HEK293 (cell line): ENCODE data around the gene PGM2.

Source experiments
- CTCF ChIA-PET: fragments of 350-600 bp; formaldehyde crosslinking; extraction: SDS; loops from one replicate; lab custom pipeline; 2021; ENCODE audit warnings: antibody characterized with exemption; lab: Yijun Ruan, JAX
- POLR2A ChIA-PET: fragments of 300-600 bp; formaldehyde crosslinking; extraction: SDS; loops from one replicate; lab custom pipeline; 2020; ENCODE audit warnings: antibody characterized with exemption, inconsistent platforms; lab: Yijun Ruan, JAX
- H3K27ac ChIP-seq: fragments of 200-500 bp; sonication (Bioruptor generic); 2 replicates; pipeline ENCODE4 v1.5.1; 2014; ENCODE audit warnings: low read depth, low read length, control low read depth, inconsistent platforms; ENCODE audit errors: extremely low read depth
- H3K36me3 ChIP-seq, 2 experiments: fragments of 200-500 bp in 1 of 2; sonication (Bioruptor generic) in 1 of 2; 1 replicate in 1 of 2; 2 replicates in 1 of 2; pipeline ENCODE4 v1.5.1; 2014 to 2017; ENCODE audit warnings: inconsistent platforms in 2 of 2, low read length in 2 of 2; ENCODE audit not compliant: control insufficient read depth in 2 of 2, insufficient read depth in 1 of 2
- H3K4me1 ChIP-seq: fragments of 200-500 bp; sonication (Bioruptor generic); 2 replicates; pipeline ENCODE4 v1.5.1; 2014; ENCODE audit warnings: mild to moderate bottlenecking, low read length, inconsistent platforms; ENCODE audit not compliant: control insufficient read depth, insufficient read depth
- H3K4me3 ChIP-seq: 2 replicates; pipeline ENCODE4 v1.5.1; 2011; ENCODE audit warnings: low read depth, mild to moderate bottlenecking, control low read depth, low read length, moderate library complexity
- H3K9me3 ChIP-seq: fragments of 200-500 bp; sonication (Bioruptor generic); 2 replicates; pipeline ENCODE4 v1.5.1; 2014; ENCODE audit warnings: low read depth, low read length, inconsistent platforms; ENCODE audit not compliant: control insufficient read depth, insufficient read depth
- EGR2 ChIP-seq: fragments of 450-650 bp; formaldehyde crosslinking; IDR thresholded peaks from 2 replicates; pipeline ENCODE4 v1.5.1; 2016; ENCODE audit warnings: low read depth, missing biosample characterization, missing genetic modification characterization
- OSR2 ChIP-seq: fragments of 450-650 bp; formaldehyde crosslinking; IDR thresholded peaks from 2 replicates; pipeline ENCODE4 v1.5.1; 2016; ENCODE audit warnings: missing biosample characterization, missing genetic modification characterization
- SP7 ChIP-seq: fragments of 450-650 bp; formaldehyde crosslinking; IDR thresholded peaks from 2 replicates; pipeline ENCODE4 v1.5.1; 2016; ENCODE audit warnings: missing biosample characterization, missing genetic modification characterization
- YY2 ChIP-seq: fragments of 450-650 bp; formaldehyde crosslinking; IDR thresholded peaks from 2 replicates; pipeline ENCODE4 v1.5.1; 2016; ENCODE audit warnings: missing biosample characterization, missing genetic modification characterization
- ZFHX2 ChIP-seq: fragments of 450-650 bp; formaldehyde crosslinking; conservative IDR thresholded peaks from 2 replicates; pipeline ENCODE4 v1.5.1; 2016; ENCODE audit warnings: missing biosample characterization, missing genetic modification characterization
- ZNF18 ChIP-seq: fragments of 450-650 bp; formaldehyde crosslinking; IDR thresholded peaks from 2 replicates; pipeline ENCODE4 v1.5.1; 2016; ENCODE audit warnings: missing biosample characterization, missing genetic modification characterization
- ZNF324 ChIP-seq: fragments of 450-650 bp; formaldehyde crosslinking; IDR thresholded peaks from 2 replicates; pipeline ENCODE4 v1.5.1; 2016; ENCODE audit warnings: missing biosample characterization, missing genetic modification characterization
- ZNF513 ChIP-seq: fragments of 450-650 bp; IDR thresholded peaks from 2 replicates; pipeline ENCODE4 v1.5.1; 2018; ENCODE audit warnings: missing biosample characterization, missing genetic modification characterization
- ZNF518A ChIP-seq: fragments of 450-650 bp; formaldehyde crosslinking; conservative IDR thresholded peaks from 2 replicates; pipeline ENCODE4 v1.5.1; 2016; ENCODE audit warnings: low read depth, missing biosample characterization, missing genetic modification characterization
- ZNF664 ChIP-seq: fragments of 450-650 bp; formaldehyde crosslinking; IDR thresholded peaks from 2 replicates; pipeline ENCODE4 v1.5.1; 2016; ENCODE audit warnings: missing biosample characterization, missing genetic modification characterization
- TF ChIP-seq, protein P1 (sequence below): fragments of 450-650 bp; formaldehyde crosslinking; IDR thresholded peaks from 2 replicates; pipeline ENCODE4 v1.5.1; 2016; ENCODE audit warnings: missing biosample characterization, missing genetic modification characterization, borderline replicate concordance
- TF ChIP-seq, protein P2 (sequence below): fragments of 450-650 bp; formaldehyde crosslinking; IDR thresholded peaks from 2 replicates; pipeline ENCODE4 v1.5.1; 2016; ENCODE audit warnings: missing biosample characterization, missing genetic modification characterization, borderline replicate concordance

Gene PGM2

DNA sequence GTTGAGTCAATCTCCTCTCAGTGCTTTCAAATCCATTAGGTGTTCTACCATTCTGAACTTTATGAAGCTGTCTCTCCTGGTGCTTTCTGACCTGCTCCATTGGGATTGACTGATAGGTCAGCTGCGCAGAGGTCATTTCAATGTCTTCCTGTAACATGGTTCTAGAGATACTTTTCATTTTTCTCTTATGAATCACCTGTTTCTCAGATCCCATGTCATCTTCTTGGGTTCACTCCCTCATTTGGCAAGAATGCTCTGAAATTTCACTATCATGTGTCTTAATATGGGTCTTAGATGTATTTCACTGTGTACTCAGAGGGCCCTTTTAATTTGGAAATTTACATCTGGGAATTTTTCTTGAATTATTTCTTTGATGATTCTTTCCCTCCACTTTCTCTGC is 13.8 kb upstream of the PGM2 start:
- CTCF ChIA-PET = interaction anchor here (0.5 kb wide), 2 partner anchors 11 to 340 kb away, joined by 3 to 4 read pairs; no protein-coding TSS in a partner anchor
- no peak overlapping the region for H3K27ac ChIP-seq
- H3K9me3 ChIP-seq = no peaks in the 10 kb centered on the region
- no peaks in the 10 kb centered on the region for H3K4me1 ChIP-seq
- no peak overlapping the region for H3K4me3 ChIP-seq
- no peak for TF ChIP-seq SP7 (tag by site-specific recombination)
- no peaks in the 10 kb centered on the region for H3K36me3 ChIP-seq
- POLR2A ChIA-PET = no interaction called here

DNA sequence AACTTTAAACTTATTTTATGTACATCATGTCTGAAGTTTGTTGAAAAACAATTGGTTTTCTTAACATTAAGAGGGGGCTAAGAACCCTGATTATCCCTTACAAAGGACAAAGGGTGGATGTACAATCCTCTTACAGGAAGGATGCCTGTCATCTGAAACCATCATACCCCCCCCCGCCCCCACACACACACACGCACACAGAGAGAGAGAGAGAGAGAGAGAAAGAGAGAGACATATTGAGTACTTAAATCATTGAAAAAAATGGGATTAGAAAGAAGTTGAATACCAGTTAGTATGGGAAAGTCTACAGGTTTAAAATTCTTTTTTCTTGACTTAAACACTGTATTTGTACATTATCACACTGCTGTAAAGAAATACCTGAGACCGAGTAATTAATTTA is 10.9 kb upstream of the PGM2 start:
- Histone ChIP-seq H3K4me1 (no peaks in the 10 kb centered on the region), H3K9me3 (no peaks in the 10 kb centered on the region), H3K4me3 (no peak overlapping the region), H3K36me3 (no peaks in the 10 kb centered on the region), H3K27ac (no peak overlapping the region)
- POLR2A ChIA-PET = no interaction called here
- TF ChIP-seq ZFHX2 (tag by site-specific recombination) (0 out of 2 replicates have a peak, but pooled peaks have one; percentile 44), EGR2 (peak; percentile 50; the same call in 1 of the 2 replicates), YY2 (no peak), ZNF324 (tag by site-specific recombination) (no peak)
- CTCF ChIA-PET = no interaction called here

DNA sequence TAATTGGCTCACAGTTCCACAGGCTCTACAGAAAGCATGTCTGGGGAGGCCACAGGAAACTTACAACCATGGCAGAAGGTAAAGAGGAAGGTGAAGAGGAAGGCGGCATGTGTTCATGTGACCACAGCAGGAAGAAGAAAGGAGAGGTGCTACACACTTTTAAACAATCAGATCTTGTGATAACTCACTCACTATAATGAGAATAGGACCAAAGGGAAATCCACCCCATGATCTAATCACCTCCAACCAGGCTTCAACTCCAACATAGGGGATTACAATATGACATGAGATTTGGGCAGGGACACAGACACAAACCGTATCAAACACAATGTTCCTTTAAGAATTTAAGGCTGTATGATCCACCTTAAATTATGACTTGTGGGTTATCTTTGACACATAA is 10.5 kb upstream of the PGM2 start:
- TF ChIP-seq OSR2 (tag by site-specific recombination) (no peak), ZNF513 (peak; percentile 38; the same call in 1 of the 2 replicates)
- no peaks in the 10 kb centered on the region for H3K36me3 ChIP-seq
- no peaks in the 10 kb centered on the region for H3K9me3 ChIP-seq
- CTCF ChIA-PET = no interaction called here
- no peaks in the 10 kb centered on the region for H3K4me1 ChIP-seq
- H3K27ac ChIP-seq = no peak overlapping the region
- POLR2A ChIA-PET = no interaction called here
- H3K4me3 ChIP-seq = no peak overlapping the region

DNA sequence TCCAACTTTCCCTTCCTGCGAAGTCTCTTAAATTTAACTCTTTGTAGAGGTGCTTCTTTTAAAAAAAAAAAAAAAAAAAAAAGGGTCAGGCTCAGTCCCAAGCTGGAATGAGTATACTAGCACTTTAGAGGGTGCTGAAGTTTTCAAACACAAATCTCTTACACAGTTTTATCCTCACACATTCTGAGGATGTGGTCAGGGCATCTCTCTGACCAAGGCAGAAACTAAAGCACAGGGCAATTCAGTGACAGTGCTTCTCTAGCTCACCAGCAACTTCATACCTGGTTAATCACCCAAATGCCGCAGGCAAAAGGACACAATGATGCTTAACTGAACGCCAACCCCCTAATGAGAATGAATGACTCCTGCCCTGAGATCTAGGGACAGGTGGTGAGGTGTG is 9.8 kb upstream of the PGM2 start:
- H3K36me3 ChIP-seq = no peaks in the 10 kb centered on the region
- H3K27ac ChIP-seq = no peak overlapping the region
- POLR2A ChIA-PET = no interaction called here
- CTCF ChIA-PET = no interaction called here
- no peak overlapping the region for H3K4me3 ChIP-seq
- H3K9me3 ChIP-seq = no peaks in the 10 kb centered on the region
- no peaks in the 10 kb centered on the region for H3K4me1 ChIP-seq
- TF ChIP-seq, protein P1, sequence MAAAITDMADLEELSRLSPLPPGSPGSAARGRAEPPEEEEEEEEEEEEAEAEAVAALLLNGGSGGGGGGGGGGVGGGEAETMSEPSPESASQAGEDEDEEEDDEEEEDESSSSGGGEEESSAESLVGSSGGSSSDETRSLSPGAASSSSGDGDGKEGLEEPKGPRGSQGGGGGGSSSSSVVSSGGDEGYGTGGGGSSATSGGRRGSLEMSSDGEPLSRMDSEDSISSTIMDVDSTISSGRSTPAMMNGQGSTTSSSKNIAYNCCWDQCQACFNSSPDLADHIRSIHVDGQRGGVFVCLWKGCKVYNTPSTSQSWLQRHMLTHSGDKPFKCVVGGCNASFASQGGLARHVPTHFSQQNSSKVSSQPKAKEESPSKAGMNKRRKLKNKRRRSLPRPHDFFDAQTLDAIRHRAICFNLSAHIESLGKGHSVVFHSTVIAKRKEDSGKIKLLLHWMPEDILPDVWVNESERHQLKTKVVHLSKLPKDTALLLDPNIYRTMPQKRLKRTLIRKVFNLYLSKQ (tag by site-specific recombination) = no peak
- TF ChIP-seq ZNF664 (tag by site-specific recombination) = no peak
- TF ChIP-seq, protein P2, sequence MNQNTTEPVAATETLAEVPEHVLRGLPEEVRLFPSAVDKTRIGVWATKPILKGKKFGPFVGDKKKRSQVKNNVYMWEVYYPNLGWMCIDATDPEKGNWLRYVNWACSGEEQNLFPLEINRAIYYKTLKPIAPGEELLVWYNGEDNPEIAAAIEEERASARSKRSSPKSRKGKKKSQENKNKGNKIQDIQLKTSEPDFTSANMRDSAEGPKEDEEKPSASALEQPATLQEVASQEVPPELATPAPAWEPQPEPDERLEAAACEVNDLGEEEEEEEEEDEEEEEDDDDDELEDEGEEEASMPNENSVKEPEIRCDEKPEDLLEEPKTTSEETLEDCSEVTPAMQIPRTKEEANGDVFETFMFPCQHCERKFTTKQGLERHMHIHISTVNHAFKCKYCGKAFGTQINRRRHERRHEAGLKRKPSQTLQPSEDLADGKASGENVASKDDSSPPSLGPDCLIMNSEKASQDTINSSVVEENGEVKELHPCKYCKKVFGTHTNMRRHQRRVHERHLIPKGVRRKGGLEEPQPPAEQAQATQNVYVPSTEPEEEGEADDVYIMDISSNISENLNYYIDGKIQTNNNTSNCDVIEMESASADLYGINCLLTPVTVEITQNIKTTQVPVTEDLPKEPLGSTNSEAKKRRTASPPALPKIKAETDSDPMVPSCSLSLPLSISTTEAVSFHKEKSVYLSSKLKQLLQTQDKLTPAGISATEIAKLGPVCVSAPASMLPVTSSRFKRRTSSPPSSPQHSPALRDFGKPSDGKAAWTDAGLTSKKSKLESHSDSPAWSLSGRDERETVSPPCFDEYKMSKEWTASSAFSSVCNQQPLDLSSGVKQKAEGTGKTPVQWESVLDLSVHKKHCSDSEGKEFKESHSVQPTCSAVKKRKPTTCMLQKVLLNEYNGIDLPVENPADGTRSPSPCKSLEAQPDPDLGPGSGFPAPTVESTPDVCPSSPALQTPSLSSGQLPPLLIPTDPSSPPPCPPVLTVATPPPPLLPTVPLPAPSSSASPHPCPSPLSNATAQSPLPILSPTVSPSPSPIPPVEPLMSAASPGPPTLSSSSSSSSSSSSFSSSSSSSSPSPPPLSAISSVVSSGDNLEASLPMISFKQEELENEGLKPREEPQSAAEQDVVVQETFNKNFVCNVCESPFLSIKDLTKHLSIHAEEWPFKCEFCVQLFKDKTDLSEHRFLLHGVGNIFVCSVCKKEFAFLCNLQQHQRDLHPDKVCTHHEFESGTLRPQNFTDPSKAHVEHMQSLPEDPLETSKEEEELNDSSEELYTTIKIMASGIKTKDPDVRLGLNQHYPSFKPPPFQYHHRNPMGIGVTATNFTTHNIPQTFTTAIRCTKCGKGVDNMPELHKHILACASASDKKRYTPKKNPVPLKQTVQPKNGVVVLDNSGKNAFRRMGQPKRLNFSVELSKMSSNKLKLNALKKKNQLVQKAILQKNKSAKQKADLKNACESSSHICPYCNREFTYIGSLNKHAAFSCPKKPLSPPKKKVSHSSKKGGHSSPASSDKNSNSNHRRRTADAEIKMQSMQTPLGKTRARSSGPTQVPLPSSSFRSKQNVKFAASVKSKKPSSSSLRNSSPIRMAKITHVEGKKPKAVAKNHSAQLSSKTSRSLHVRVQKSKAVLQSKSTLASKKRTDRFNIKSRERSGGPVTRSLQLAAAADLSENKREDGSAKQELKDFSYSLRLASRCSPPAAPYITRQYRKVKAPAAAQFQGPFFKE (tag by site-specific recombination) = no peak
- TF ChIP-seq ZFHX2 (tag by site-specific recombination) = no peak
- no peak for TF ChIP-seq ZNF518A (tag by site-specific recombination)
- no peak for TF ChIP-seq ZNF18 (tag by site-specific recombination)
